GM12878 (cell line): Measurements from ENCODE around the gene DNAJC5. TPM values are rescaled to one million over a fixed set of nuclear protein-coding genes. Genes with fewer than 3 reads are reported as not detected.
A peak's percentile ranks its signal among the peaks of the same experiment; 100 is the strongest.

ENCODE experiments used
- ATAC-seq: fragments of 200-7000 bp; cut with Tn5 transposase; 3 replicates; pipeline ENCODE4 v1.9.1; 2020; ENCODE audit warnings: mild to moderate bottlenecking, moderate library complexity
- BruUV-seq: library from RNA; stranded (reverse); fragments of 400-500 nt; replicated peaks from 2 replicates; lab custom pipeline; 2021; lab: Mats Ljungman, UMichigan
- CTCF ChIA-PET: fragments of 300-600 bp; sonication (Branson Sonifier 250); formaldehyde crosslinking; extraction: SDS; loops from one replicate; lab custom pipeline; 2021; ENCODE audit warnings: inconsistent platforms; lab: Yijun Ruan, JAX
- POLR2A ChIA-PET: fragments of 350-600 bp; formaldehyde crosslinking; extraction: SDS; loops from one replicate; lab custom pipeline; 2021; ENCODE audit warnings: inconsistent platforms; lab: Charles Lee
- RAD21 ChIA-PET: fragments of 300-600 bp; sonication (Branson Sonifier 250); formaldehyde crosslinking; loops from one replicate; lab custom pipeline; 2023; ENCODE audit warnings: antibody characterized with exemption; ENCODE audit not compliant: unreplicated experiment; lab: Charles Lee
- SMC1A ChIA-PET: fragments of 300-600 bp; sonication (Branson Sonifier 250); formaldehyde crosslinking; loops from one replicate; lab custom pipeline; 2023; ENCODE audit not compliant: unreplicated experiment, uncharacterized antibody; lab: Charles Lee
- DNase-seq: peaks from one replicate; pipeline ENCODE4 v3.0.0-alpha.2; 2011; ENCODE audit warnings: low read depth, low spot score
- FAIRE-seq: peaks from 3 replicates; lab custom pipeline; 2011; peaks lifted over from hg19 to GRCh38; lab: Jason Lieb, UNC
- H2AFZ ChIP-seq: 2 replicates; pipeline ENCODE4 v1.6.0; 2011; ENCODE audit warnings: low read depth, low read length, control low read depth; ENCODE audit not compliant: control insufficient read depth
- H3K27ac ChIP-seq: 2 replicates; pipeline ENCODE4 v1.5.1; 2011; ENCODE audit warnings: control low read depth; ENCODE audit not compliant: control insufficient read depth, insufficient read depth
- H3K27me3 ChIP-seq, 2 experiments: replicated peaks in 1 of 2; 2 replicates each; pipeline versions ENCODE4 v1.6.0 to v1.6.1; 2011; ENCODE audit warnings: low read length in 1 of 2; ENCODE audit not compliant: control insufficient read depth in 2 of 2, insufficient read depth in 2 of 2
- H3K36me3 ChIP-seq, 2 experiments: 2 replicates each; pipeline ENCODE4 v1.5.1; 2011; ENCODE audit warnings: low read length in 1 of 2; ENCODE audit not compliant: control insufficient read depth in 2 of 2, insufficient read depth in 2 of 2
- H3K4me1 ChIP-seq: 2 replicates; pipeline ENCODE4 v1.6.1; 2011; ENCODE audit warnings: mild to moderate bottlenecking, low read length, moderate library complexity, mixed read lengths; ENCODE audit not compliant: control insufficient read depth, insufficient read depth
- H3K4me2 ChIP-seq: 2 replicates; pipeline ENCODE4 v1.6.0; 2011; ENCODE audit warnings: control low read depth; ENCODE audit not compliant: control insufficient read depth, insufficient read depth
- H3K4me3 ChIP-seq: fragments of 200-600 bp; sonication (generic); 2 replicates; pipeline ENCODE4 v1.5.1; 2016
- H3K79me2 ChIP-seq: 2 replicates; pipeline ENCODE4 v1.6.0; 2011; ENCODE audit warnings: low read length; ENCODE audit not compliant: control insufficient read depth, insufficient read depth
- H3K9ac ChIP-seq: 2 replicates; pipeline ENCODE4 v1.8.0; 2011; ENCODE audit warnings: low read length, control low read depth, mixed read lengths; ENCODE audit not compliant: control insufficient read depth, insufficient read depth
- H3K9me3 ChIP-seq: replicated peaks from 3 replicates; pipeline ENCODE4 v1.5.1; 2011; ENCODE audit warnings: mild to moderate bottlenecking, low read length; ENCODE audit not compliant: control insufficient read depth, insufficient read depth
- H4K20me1 ChIP-seq: 2 replicates; pipeline ENCODE4 v1.6.0; 2011; ENCODE audit not compliant: control insufficient read depth, insufficient read depth
- E2F8 ChIP-seq: fragments of 450-650 bp; IDR thresholded peaks from 2 replicates; pipeline ENCODE4 v1.6.1; 2018; ENCODE audit warnings: mild to moderate bottlenecking, low read depth, moderate library complexity; ENCODE audit not compliant: partially characterized antibody
- MEF2B ChIP-seq: fragments of 450-650 bp; IDR thresholded peaks from 2 replicates; pipeline ENCODE4 v1.6.1; 2018; ENCODE audit warnings: mild to moderate bottlenecking, moderate library complexity; ENCODE audit not compliant: partially characterized antibody, poor library complexity, severe bottlenecking
- NFXL1 ChIP-seq: fragments of 450-650 bp; IDR thresholded peaks from 2 replicates; pipeline ENCODE4 v1.6.1; 2017; ENCODE audit warnings: antibody characterized with exemption, mild to moderate bottlenecking, borderline replicate concordance
- NR2C1 ChIP-seq: fragments of 450-650 bp; IDR thresholded peaks from 2 replicates; pipeline ENCODE4 v1.6.1; 2017; ENCODE audit warnings: antibody characterized with exemption, mild to moderate bottlenecking, moderate library complexity
- PAX5 ChIP-seq: IDR thresholded peaks from 2 replicates; pipeline ENCODE4 v1.6.1; 2011; ENCODE audit warnings: low read depth, low read length, borderline replicate concordance
- POLR2A ChIP-seq: IDR thresholded peaks from 2 replicates; pipeline ENCODE4 v1.6.1; 2011; ENCODE audit warnings: low read depth, mild to moderate bottlenecking, low read length
- POLR2AphosphoS2 ChIP-seq: IDR thresholded peaks from 2 replicates; pipeline ENCODE4 v1.6.1; 2011; ENCODE audit warnings: low read depth, mild to moderate bottlenecking, low read length, improper control_type of control experiment, moderate library complexity
- POLR2AphosphoS5 ChIP-seq: IDR thresholded peaks from 2 replicates; pipeline ENCODE4 v1.6.1; 2011; ENCODE audit warnings: mild to moderate bottlenecking, low read length, inconsistent platforms
- SMARCA5 ChIP-seq: fragments of 450-650 bp; IDR thresholded peaks from 2 replicates; pipeline ENCODE4 v1.6.1; 2017; ENCODE audit warnings: mild to moderate bottlenecking
- WGBS: methylation state at CpG from one replicate; pipeline ENCODE4 v1.1.6; 2016; ENCODE audit warnings: low lambda C conversion rate; ENCODE audit not compliant: insufficient replicate concordance, insufficient coverage; ENCODE audit errors: missing lambda C conversion rate; 5-methylcytosine and 5-hydroxymethylcytosine counted together
- in situ Hi-C: fragments of 300-500 bp; cut with MboI; formaldehyde crosslinking; loops from 9 replicates; pipeline ENCODE4 v1.14.3; 2018; ENCODE audit warnings: mixed read lengths
- intact Hi-C: fragments of 100-400 bp; cut with micrococcal nuclease; formaldehyde crosslinking; loops from one replicate; pipeline ENCODE4 v1.14.2; 2022; ENCODE audit not compliant: unreplicated experiment
- polyA plus RNA-seq, 11 experiments: library from polyadenylated mRNA; depleted of rRNA in 4 of 11; unstranded in 6 of 11; stranded (reverse) in 5 of 11; fragments of >200 nt; fragmentation: Nextera tagmentation in 4 of 11; fragmentation: Illumina TruSeq in 1 of 11; extraction: Ambion mirVana in 4 of 11; extraction: Trizol in 1 of 11; gene quantifications; 1 replicate in 1 of 11; 2 replicates in 10 of 11; pipeline versions ENCODE4 v1.2.1 to v1.2.3, GENCODE V29; 2011 to 2016; ENCODE audit warnings: inconsistent platforms in 2 of 11, missing spikeins in 2 of 11, low read depth in 1 of 11
- total RNA-seq, 4 experiments: library from RNA; depleted of rRNA in 3 of 4; stranded (reverse); fragments of >200 nt in 3 of 4; fragmentation: Illumina TruSeq in 1 of 4; extraction: Trizol in 1 of 4; gene quantifications; 2 replicates each; pipeline versions ENCODE4 v1.2.1 to v1.2.3, GENCODE V29; 2013 to 2021

Gene DNAJC5
- total and polyA plus RNA-seq, 10 of the 15 experiments (the other 5 are each of a cell fraction or from before 2014, with no cell fraction given), result 0.69 to 36.8 (median 17.0) TPM

GRCh38 chr20:63976980-63977738 is 82.2 kb downstream of the DNAJC5 start:
- WGBS, result 80% methylated on average over 14 of the region's 18 CpGs
- in situ Hi-C loops, result no loop called here

More at GRCh38 chr20:63976980-63977738, 82.2 kb downstream of the DNAJC5 start:
- CTCF ChIA-PET, result interaction anchor here (0.7 to 1.6 kb wide), 3 partner anchors 62 to 269 kb away, joined by 3 to 7 read pairs (median 4); partner anchors contain the start of genes ARFRP1 and ZGPAT
- no peaks in the 10 kb centered on the region for H3K27me3 ChIP-seq
- intact Hi-C loops, result no loop called here
- TF ChIP-seq NR2C1, result no peak
- 0 out of 2 replicates have a peak, but pooled peaks have one; percentile 5 for TF ChIP-seq PAX5
- peak; percentile 23 for TF ChIP-seq MEF2B
- TF ChIP-seq POLR2AphosphoS2, result peak; percentile 11; the same call in 1 of the 2 replicates
- TF ChIP-seq POLR2AphosphoS5, result peak; percentile 31; the same call in 1 of the 2 replicates
- TF ChIP-seq POLR2A, result peak; percentile 53; the same call in 1 of the 2 replicates
- no peak for TF ChIP-seq E2F8
- TF ChIP-seq SMARCA5, result no peak
- no peak for TF ChIP-seq NFXL1
- peak overlapping the region; percentile 93 for H3K4me2 ChIP-seq
- no peak overlapping the region for H2AFZ ChIP-seq
- ATAC-seq (no peak), FAIRE-seq (no peak), DNase-seq (no peak)
- peaks cover 23% of the 10 kb centered on the region for H3K4me1 ChIP-seq
- no peaks in the 10 kb centered on the region for H3K9me3 ChIP-seq
- peaks cover 8 to 15% of the 10 kb centered on the region in 2 experiments; a peak in 3 of 4 replicates for H3K36me3 ChIP-seq
- H3K4me3 ChIP-seq, result peak overlapping the region; percentile 96; the same call in 1 of the 2 replicates
- no TSS peak for BruUV-seq
- POLR2A ChIA-PET, result interaction anchor here (0.6 to 1.3 kb wide), 2 partner anchors 63 to 343 kb away, joined by 3 read pairs; no protein-coding TSS in a partner anchor
- peak overlapping the region; percentile 68 for H3K9ac ChIP-seq
- RAD21 ChIA-PET, result interaction anchor here (0.5 to 1.0 kb wide), 4 partner anchors 54 to 102 kb away, joined by 3 to 8 read pairs (median 6); partner anchors contain the start of genes OPRL1, RGS19 and TCEA2
- H4K20me1 ChIP-seq, result no peaks in the 10 kb centered on the region
- peaks cover 44% of the 10 kb centered on the region for H3K79me2 ChIP-seq
- SMC1A ChIA-PET, result no interaction called here
- H3K27ac ChIP-seq, result peak overlapping the region; percentile 92
